ENCODE results near the gene ARHGAP15.

Gene ARHGAP15

DNA sequence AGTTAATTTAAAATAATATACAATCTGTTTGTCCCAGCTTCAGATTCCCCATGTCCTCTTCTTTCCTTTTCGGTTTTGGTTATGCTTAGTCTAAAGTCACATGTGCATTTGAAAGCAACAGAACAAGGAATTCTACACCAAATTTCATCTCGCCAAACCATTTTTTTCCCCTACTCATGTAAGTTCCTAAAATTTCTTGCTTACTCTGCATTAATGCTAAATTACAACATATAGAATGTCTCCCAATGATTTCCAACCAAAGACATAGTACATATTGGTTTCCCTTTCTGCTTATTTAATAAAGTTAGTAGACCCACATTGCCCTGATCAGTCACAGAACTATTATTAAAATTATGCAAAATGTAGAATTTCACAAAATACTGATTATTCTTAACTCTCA, 212.3 kb downstream of the ARHGAP15 start:
- Histone ChIP-seq H3K9ac (no peak overlapping the region), H3K27me3 (ENCODE audit: insufficient read depth, low read depth) (no peaks in the 10 kb centered on the region), H3K4me1 (ENCODE audit: low read depth, poor library complexity, severe bottlenecking) (no peaks in the 10 kb centered on the region), H4K20me1 (ENCODE audit: insufficient read depth) (no peaks in the 10 kb centered on the region), H2AFZ (ENCODE audit: low read depth) (no peak overlapping the region), H3K79me2 (ENCODE audit: insufficient read depth, low read depth) (no peaks in the 10 kb centered on the region), H3K4me3 (IDR thresholded peaks at IDR 0.05; ENCODE audit: insufficient read depth, low read depth, low read length) (no peak overlapping the region), H3K36me3 (ENCODE audit: insufficient read depth) (no peaks in the 10 kb centered on the region), H3K4me2 (no peak overlapping the region), H3K27ac (no peak overlapping the region)
- TF ChIP-seq, protein P1, sequence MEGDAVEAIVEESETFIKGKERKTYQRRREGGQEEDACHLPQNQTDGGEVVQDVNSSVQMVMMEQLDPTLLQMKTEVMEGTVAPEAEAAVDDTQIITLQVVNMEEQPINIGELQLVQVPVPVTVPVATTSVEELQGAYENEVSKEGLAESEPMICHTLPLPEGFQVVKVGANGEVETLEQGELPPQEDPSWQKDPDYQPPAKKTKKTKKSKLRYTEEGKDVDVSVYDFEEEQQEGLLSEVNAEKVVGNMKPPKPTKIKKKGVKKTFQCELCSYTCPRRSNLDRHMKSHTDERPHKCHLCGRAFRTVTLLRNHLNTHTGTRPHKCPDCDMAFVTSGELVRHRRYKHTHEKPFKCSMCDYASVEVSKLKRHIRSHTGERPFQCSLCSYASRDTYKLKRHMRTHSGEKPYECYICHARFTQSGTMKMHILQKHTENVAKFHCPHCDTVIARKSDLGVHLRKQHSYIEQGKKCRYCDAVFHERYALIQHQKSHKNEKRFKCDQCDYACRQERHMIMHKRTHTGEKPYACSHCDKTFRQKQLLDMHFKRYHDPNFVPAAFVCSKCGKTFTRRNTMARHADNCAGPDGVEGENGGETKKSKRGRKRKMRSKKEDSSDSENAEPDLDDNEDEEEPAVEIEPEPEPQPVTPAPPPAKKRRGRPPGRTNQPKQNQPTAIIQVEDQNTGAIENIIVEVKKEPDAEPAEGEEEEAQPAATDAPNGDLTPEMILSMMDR (conservative IDR thresholded peaks at IDR 0.05; ENCODE audit: low read depth, low read length) = no peak

DNA sequence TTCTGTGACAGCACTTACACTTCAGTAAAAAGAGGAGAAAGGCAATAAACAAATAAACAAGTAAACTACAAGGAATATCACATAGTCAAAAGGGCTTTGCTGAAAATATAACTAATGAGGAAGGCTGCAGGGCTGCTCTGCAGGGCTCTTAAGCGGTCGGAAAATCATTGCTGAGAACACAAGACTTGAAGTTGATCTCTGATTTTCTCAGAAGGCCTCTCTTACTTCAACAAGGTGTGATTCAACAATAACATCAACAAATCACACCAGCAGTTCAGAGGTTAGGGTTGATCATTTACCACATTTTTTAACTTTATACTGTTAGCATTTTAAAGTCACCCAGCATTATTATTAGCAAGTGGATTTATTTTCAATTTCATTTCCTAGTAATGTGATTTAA, 215.6 kb downstream of the ARHGAP15 start:
- H2AFZ ChIP-seq (ENCODE audit: low read depth) = no peak overlapping the region

DNA sequence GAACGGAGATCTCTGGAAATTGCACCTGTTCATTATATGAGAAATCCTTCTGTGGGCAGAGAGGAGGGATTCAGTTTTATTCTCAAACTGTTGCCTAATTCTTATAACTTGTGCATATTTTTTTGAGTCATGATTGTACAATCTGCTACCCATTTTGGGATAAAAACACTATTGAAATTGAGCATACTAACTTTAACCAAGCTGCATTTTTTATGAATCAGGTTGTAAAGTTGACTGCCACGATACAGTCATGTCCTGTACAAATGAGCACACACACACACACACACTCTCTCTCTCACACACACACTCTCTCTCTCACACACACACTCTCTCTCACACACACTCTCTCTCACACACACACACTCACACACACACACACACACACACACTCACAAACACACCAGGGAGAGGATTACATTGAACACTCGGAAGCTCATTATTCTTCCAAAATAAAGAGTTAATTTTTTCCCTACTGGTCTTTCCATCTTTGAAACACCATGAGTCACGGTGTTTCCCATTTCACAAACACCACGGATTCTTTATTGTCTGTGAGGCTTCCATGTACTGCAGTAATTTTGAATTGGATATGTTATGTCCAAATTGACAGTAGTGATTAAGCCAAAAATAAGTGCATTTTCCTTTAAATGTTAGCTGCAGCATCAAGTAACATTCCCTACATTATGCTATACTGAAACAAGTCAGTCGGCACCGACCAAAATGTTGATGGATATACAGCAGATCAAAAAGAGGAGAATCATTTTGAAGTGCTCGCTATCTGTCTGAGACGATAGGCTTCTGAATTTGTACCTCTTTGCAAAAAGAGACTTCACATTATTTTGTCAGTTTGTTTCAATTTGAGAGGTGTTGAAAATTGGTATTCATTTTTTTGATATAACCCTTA, 216.9 kb downstream of the ARHGAP15 start:
- no peak overlapping the region for H3K4me2 ChIP-seq
- no peaks in the 10 kb centered on the region for H3K79me2 ChIP-seq (ENCODE audit: insufficient read depth, low read depth)
- no peak overlapping the region for H3K27ac ChIP-seq
- H3K4me3 ChIP-seq (IDR thresholded peaks at IDR 0.05; ENCODE audit: insufficient read depth, low read depth, low read length) = no peak overlapping the region
- TF ChIP-seq, protein P1 (conservative IDR thresholded peaks at IDR 0.05; ENCODE audit: low read depth, low read length) = no peak
- no peaks in the 10 kb centered on the region for H3K36me3 ChIP-seq (ENCODE audit: insufficient read depth)
- H3K4me1 ChIP-seq (ENCODE audit: low read depth, poor library complexity, severe bottlenecking) = no peaks in the 10 kb centered on the region
- no peak overlapping the region for H3K9ac ChIP-seq
- no peaks in the 10 kb centered on the region for H3K27me3 ChIP-seq (ENCODE audit: insufficient read depth, low read depth)
- H2AFZ ChIP-seq (ENCODE audit: low read depth) = no peak overlapping the region
- no peaks in the 10 kb centered on the region for H4K20me1 ChIP-seq (ENCODE audit: insufficient read depth)

More for the DNA sequence above, 215.6 kb downstream of the ARHGAP15 start:
- H3K4me3 ChIP-seq (IDR thresholded peaks at IDR 0.05; ENCODE audit: insufficient read depth, low read depth, low read length) = no peak overlapping the region
- H3K36me3 ChIP-seq (ENCODE audit: insufficient read depth) = no peaks in the 10 kb centered on the region
- no peaks in the 10 kb centered on the region for H3K79me2 ChIP-seq (ENCODE audit: insufficient read depth, low read depth)
- H3K27ac ChIP-seq = no peak overlapping the region
- no peaks in the 10 kb centered on the region for H3K27me3 ChIP-seq (ENCODE audit: insufficient read depth, low read depth)
- TF ChIP-seq, protein P1 (conservative IDR thresholded peaks at IDR 0.05; ENCODE audit: low read depth, low read length) = no peak
- H4K20me1 ChIP-seq (ENCODE audit: insufficient read depth) = no peaks in the 10 kb centered on the region
- H3K4me2 ChIP-seq = no peak overlapping the region
- no peak overlapping the region for H3K9ac ChIP-seq
- no peaks in the 10 kb centered on the region for H3K4me1 ChIP-seq (ENCODE audit: low read depth, poor library complexity, severe bottlenecking)

DNA sequence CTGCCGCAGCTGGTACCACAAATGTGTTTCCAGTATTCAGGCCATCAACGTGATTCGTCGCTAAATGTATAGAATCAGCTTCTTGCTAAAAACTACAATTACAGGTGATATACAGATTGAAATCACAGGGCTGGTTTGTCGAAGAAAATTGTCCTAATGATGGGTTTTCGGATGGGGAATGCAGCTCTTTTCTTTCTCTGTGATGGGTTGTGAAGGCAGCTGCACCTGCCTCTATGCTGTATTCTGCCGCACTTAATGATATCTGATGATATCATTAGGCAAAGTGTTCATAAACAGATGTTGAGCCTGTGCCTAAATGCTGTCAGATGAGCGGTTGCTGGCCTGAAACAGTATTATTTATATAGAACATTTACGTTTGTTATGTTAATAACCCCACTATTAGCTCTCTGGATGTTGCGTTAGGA, 218.1 kb downstream of the ARHGAP15 start:
- Histone ChIP-seq H3K4me3 (IDR thresholded peaks at IDR 0.05; ENCODE audit: insufficient read depth, low read depth, low read length) (no peak overlapping the region), H3K9ac (no peak overlapping the region), H2AFZ (ENCODE audit: low read depth) (no peak overlapping the region), H3K4me1 (ENCODE audit: low read depth, poor library complexity, severe bottlenecking) (no peaks in the 10 kb centered on the region), H3K27ac (no peak overlapping the region), H3K27me3 (ENCODE audit: insufficient read depth, low read depth) (no peaks in the 10 kb centered on the region), H3K4me2 (no peak overlapping the region), H4K20me1 (ENCODE audit: insufficient read depth) (no peaks in the 10 kb centered on the region), H3K79me2 (ENCODE audit: insufficient read depth, low read depth) (no peaks in the 10 kb centered on the region), H3K36me3 (ENCODE audit: insufficient read depth) (no peaks in the 10 kb centered on the region)
- TF ChIP-seq, protein P1 (conservative IDR thresholded peaks at IDR 0.05; ENCODE audit: low read depth, low read length) = no peak

Measured in KMS-11 (cell line).